BE2C (cell line): ENCODE results near the gene AZIN2.
A peak's percentile ranks its signal among the peaks of the same experiment; 100 is the strongest.

Source experiments
- DNase-seq: peaks from one replicate; pipeline ENCODE4 v3.0.0-alpha.2; 2020
- H3K27me3 ChIP-seq: fragments of 250-450 bp; sonication (Bioruptor Pico); 2 replicates; pipeline ENCODE4 v1.5.1; 2020; ENCODE audit warnings: mild to moderate bottlenecking
- H3K36me3 ChIP-seq: fragments of 250-450 bp; sonication (Bioruptor Pico); 2 replicates; pipeline ENCODE4 v1.5.1; 2020; ENCODE audit warnings: mild to moderate bottlenecking
- H3K4me1 ChIP-seq: fragments of 250-450 bp; sonication (Bioruptor Pico); 2 replicates; pipeline ENCODE4 v1.5.1; 2020
- H3K4me3 ChIP-seq: 2 replicates; pipeline ENCODE4 v1.5.1; 2011; ENCODE audit warnings: low read depth, low read length
- H3K9me3 ChIP-seq: fragments of 250-450 bp; sonication (Bioruptor Pico); 2 replicates; pipeline ENCODE4 v1.5.1; 2020
- CTCF ChIP-seq: IDR thresholded peaks from 2 replicates; pipeline ENCODE4 v1.5.1; 2012; ENCODE audit warnings: mild to moderate bottlenecking, low read depth, low read length

AZIN2 gene

GRCh38 chr1:33152685-33153432 is 71.9 kb downstream of the AZIN2 start:
- Histone ChIP-seq H3K27me3 (no peaks in the 10 kb centered on the region), H3K36me3 (no peaks in the 10 kb centered on the region), H3K4me1 (peaks cover 16% of the 10 kb centered on the region), H3K9me3 (no peaks in the 10 kb centered on the region), H3K4me3 (no peak overlapping the region)
- peak; percentile 92 for DNase-seq
- no peak for TF ChIP-seq CTCF

- no peaks in the 10 kb centered on the region for H3K27me3 ChIP-seq
- TF ChIP-seq CTCF: no peak
- peaks cover 16% of the 10 kb centered on the region for H3K4me1 ChIP-seq
- no peaks in the 10 kb centered on the region for H3K9me3 ChIP-seq
- no peak for DNase-seq
- no peaks in the 10 kb centered on the region for H3K36me3 ChIP-seq
- H3K4me3 ChIP-seq: no peak overlapping the region
Measured at GRCh38 chr1:33153650-33154049, 72.7 kb downstream of the AZIN2 start.

- Histone ChIP-seq H3K4me3 (no peak overlapping the region), H3K36me3 (no peaks in the 10 kb centered on the region), H3K9me3 (no peaks in the 10 kb centered on the region), H3K4me1 (peaks cover 20% of the 10 kb centered on the region), H3K27me3 (no peaks in the 10 kb centered on the region)
- no peak for TF ChIP-seq CTCF
- no peak for DNase-seq
Measured at GRCh38 chr1:33155877-33156538, 75.1 kb downstream of the AZIN2 start.

GRCh38 chr1:33157131-33157530 is 76.2 kb downstream of the AZIN2 start:
- no peak overlapping the region for H3K4me3 ChIP-seq
- H3K9me3 ChIP-seq: no peaks in the 10 kb centered on the region
- H3K27me3 ChIP-seq: no peaks in the 10 kb centered on the region
- peaks cover 16% of the 10 kb centered on the region for H3K4me1 ChIP-seq
- no peak for DNase-seq
- no peaks in the 10 kb centered on the region for H3K36me3 ChIP-seq
- no peak for TF ChIP-seq CTCF

GRCh38 chr1:33158366-33158765 is 77.4 kb downstream of the AZIN2 start:
- H3K4me1 ChIP-seq: peaks cover 11% of the 10 kb centered on the region
- no peak overlapping the region for H3K4me3 ChIP-seq
- H3K9me3 ChIP-seq: no peaks in the 10 kb centered on the region
- TF ChIP-seq CTCF: no peak
- H3K27me3 ChIP-seq: no peaks in the 10 kb centered on the region
- H3K36me3 ChIP-seq: no peaks in the 10 kb centered on the region
- DNase-seq: no peak

- H3K4me1 ChIP-seq: peaks cover 5% of the 10 kb centered on the region
- H3K4me3 ChIP-seq: no peak overlapping the region
- H3K36me3 ChIP-seq: no peaks in the 10 kb centered on the region
- TF ChIP-seq CTCF: no peak
- no peaks in the 10 kb centered on the region for H3K27me3 ChIP-seq
- no peaks in the 10 kb centered on the region for H3K9me3 ChIP-seq
- no peak for DNase-seq
Measured at GRCh38 chr1:33159577-33159976, 78.6 kb downstream of the AZIN2 start.
